ENCODE results near the gene KRTAP5-6. TPM values are rescaled to one million over a fixed set of nuclear protein-coding genes. Genes with fewer than 3 reads are reported as not detected.

KRTAP5-6 gene
- total RNA-seq, 1 experiment from 2014 or later, result not detected

GRCh38 chr11:1668911-1669473 lies 28.0 kb upstream of the KRTAP5-6 start:
- no peak for ATAC-seq
- intact Hi-C loops (cut with micrococcal nuclease), result no loop called here
- H3K4me3 ChIP-seq (replicated peaks in 1 of 2; ENCODE audit: low read depth in 1 of 2, low read length in 2 of 2), result no peak overlapping the region

More at GRCh38 chr11:1668911-1669473, 28.0 kb upstream of the KRTAP5-6 start:
- ChIA-PET POLR2A (no interaction called here), CTCF (no interaction called here), RAD21 (ENCODE audit: low non-redundant PET in 1 of 2, low total read pairs in 2 of 2, uncharacterized antibody in 2 of 2, unreplicated experiment in 2 of 2) (no interaction called here)
- no peaks in the 10 kb centered on the region for H3K4me1 ChIP-seq (ENCODE audit: control insufficient read depth in 1 of 2, insufficient read depth in 2 of 2, low read length in 2 of 2)
- no peak for TF ChIP-seq RAD21 (IDR thresholded peaks at IDR 0.05; ENCODE audit: low read depth)
- TF ChIP-seq, protein P1, sequence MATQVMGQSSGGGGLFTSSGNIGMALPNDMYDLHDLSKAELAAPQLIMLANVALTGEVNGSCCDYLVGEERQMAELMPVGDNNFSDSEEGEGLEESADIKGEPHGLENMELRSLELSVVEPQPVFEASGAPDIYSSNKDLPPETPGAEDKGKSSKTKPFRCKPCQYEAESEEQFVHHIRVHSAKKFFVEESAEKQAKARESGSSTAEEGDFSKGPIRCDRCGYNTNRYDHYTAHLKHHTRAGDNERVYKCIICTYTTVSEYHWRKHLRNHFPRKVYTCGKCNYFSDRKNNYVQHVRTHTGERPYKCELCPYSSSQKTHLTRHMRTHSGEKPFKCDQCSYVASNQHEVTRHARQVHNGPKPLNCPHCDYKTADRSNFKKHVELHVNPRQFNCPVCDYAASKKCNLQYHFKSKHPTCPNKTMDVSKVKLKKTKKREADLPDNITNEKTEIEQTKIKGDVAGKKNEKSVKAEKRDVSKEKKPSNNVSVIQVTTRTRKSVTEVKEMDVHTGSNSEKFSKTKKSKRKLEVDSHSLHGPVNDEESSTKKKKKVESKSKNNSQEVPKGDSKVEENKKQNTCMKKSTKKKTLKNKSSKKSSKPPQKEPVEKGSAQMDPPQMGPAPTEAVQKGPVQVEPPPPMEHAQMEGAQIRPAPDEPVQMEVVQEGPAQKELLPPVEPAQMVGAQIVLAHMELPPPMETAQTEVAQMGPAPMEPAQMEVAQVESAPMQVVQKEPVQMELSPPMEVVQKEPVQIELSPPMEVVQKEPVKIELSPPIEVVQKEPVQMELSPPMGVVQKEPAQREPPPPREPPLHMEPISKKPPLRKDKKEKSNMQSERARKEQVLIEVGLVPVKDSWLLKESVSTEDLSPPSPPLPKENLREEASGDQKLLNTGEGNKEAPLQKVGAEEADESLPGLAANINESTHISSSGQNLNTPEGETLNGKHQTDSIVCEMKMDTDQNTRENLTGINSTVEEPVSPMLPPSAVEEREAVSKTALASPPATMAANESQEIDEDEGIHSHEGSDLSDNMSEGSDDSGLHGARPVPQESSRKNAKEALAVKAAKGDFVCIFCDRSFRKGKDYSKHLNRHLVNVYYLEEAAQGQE (IDR thresholded peaks at IDR 0.05; ENCODE audit: low read depth), result no peak
- TF ChIP-seq ZFX (IDR thresholded peaks at IDR 0.05), result no peak
- TF ChIP-seq, protein P2, sequence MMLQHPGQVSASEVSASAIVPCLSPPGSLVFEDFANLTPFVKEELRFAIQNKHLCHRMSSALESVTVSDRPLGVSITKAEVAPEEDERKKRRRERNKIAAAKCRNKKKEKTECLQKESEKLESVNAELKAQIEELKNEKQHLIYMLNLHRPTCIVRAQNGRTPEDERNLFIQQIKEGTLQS (IDR thresholded peaks at IDR 0.05), result no peak
- no peak for TF ChIP-seq FOSL1 (IDR thresholded peaks at IDR 0.05; ENCODE audit: low read depth)
- no peak for TF ChIP-seq EGR1 (IDR thresholded peaks at IDR 0.05; ENCODE audit: low read depth)
- TF ChIP-seq, protein P3, sequence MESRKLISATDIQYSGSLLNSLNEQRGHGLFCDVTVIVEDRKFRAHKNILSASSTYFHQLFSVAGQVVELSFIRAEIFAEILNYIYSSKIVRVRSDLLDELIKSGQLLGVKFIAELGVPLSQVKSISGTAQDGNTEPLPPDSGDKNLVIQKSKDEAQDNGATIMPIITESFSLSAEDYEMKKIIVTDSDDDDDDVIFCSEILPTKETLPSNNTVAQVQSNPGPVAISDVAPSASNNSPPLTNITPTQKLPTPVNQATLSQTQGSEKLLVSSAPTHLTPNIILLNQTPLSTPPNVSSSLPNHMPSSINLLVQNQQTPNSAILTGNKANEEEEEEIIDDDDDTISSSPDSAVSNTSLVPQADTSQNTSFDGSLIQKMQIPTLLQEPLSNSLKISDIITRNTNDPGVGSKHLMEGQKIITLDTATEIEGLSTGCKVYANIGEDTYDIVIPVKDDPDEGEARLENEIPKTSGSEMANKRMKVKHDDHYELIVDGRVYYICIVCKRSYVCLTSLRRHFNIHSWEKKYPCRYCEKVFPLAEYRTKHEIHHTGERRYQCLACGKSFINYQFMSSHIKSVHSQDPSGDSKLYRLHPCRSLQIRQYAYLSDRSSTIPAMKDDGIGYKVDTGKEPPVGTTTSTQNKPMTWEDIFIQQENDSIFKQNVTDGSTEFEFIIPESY (IDR thresholded peaks at IDR 0.05; ENCODE audit: extremely low read depth, insufficient replicate concordance, low read length), result no peak
- TF ChIP-seq ZNF274 (IDR thresholded peaks at IDR 0.05; ENCODE audit: low read depth, low read length), result no peak
- no peak for TF ChIP-seq EZH2phosphoT487 (IDR thresholded peaks at IDR 0.05; ENCODE audit: borderline replicate concordance)
- TF ChIP-seq SRF (IDR thresholded peaks at IDR 0.05; ENCODE audit: low read depth), result no peak
- no peak for TF ChIP-seq POLR2A (IDR thresholded peaks at IDR 0.05; ENCODE audit: borderline replicate concordance, extremely low read depth, insufficient read depth, insufficient read length)
- no peak for TF ChIP-seq SP1 (IDR thresholded peaks at IDR 0.05; ENCODE audit: low read depth)
- no peak for TF ChIP-seq SIN3A (IDR thresholded peaks at IDR 0.05; ENCODE audit: low read depth)
- TF ChIP-seq YY1 (IDR thresholded peaks at IDR 0.05; ENCODE audit: extremely low read depth, insufficient replicate concordance, low read depth, low read length), result no peak
- TF ChIP-seq CBX3 (IDR thresholded peaks at IDR 0.05; ENCODE audit: low read depth), result no peak
- no peak for TF ChIP-seq ELF1 (IDR thresholded peaks at IDR 0.05; ENCODE audit: borderline replicate concordance, low read depth)
- TF ChIP-seq POLR2AphosphoS5 (IDR thresholded peaks at IDR 0.05; ENCODE audit: low read depth, low read length), result no peak
- TF ChIP-seq CEBPB (IDR thresholded peaks at IDR 0.05; ENCODE audit: low read depth), result no peak
- H2AFZ ChIP-seq (ENCODE audit: low read depth, low read length, poor library complexity, severe bottlenecking), result no peak overlapping the region
- H3K4me2 ChIP-seq (ENCODE audit: low read length), result no peak overlapping the region
- H3K36me3 ChIP-seq (ENCODE audit: control insufficient read depth in 1 of 2, insufficient read depth in 2 of 2, low read length in 2 of 2), result no peaks in the 10 kb centered on the region
- no peaks in the 10 kb centered on the region for H4K20me1 ChIP-seq (ENCODE audit: insufficient read depth)
- peaks cover 27% of the 10 kb centered on the region; the same call in 1 of the 2 replicates for H3K27me3 ChIP-seq (ENCODE audit: insufficient read depth, low read length)
- no TSS peak for BruUV-seq (replicated peaks)
- no peaks in the 10 kb centered on the region for H3K79me2 ChIP-seq (ENCODE audit: insufficient read depth, low read length)
- no peak overlapping the region for H3K27ac ChIP-seq (ENCODE audit: low read depth, low read length)
- H3K9ac ChIP-seq (ENCODE audit: low read length), result no peak overlapping the region
- no peaks in the 10 kb centered on the region for H3K9me2 ChIP-seq (ENCODE audit: insufficient read depth)
- no peaks in the 10 kb centered on the region for H3K9me3 ChIP-seq (ENCODE audit: control insufficient read depth in 1 of 2, insufficient read depth in 1 of 2, low read depth in 1 of 2, low read length in 2 of 2)
- no peak for DNase-seq (ENCODE audit: low read depth, low spot score)
